ENCODE results near the gene FKBP9.
"Not testable (repeated sequence)": the region's sequence is repeated elsewhere in the genome, so short reads cannot be mapped to it uniquely, and the experiment has no call there.

- TF ChIP-seq CTCF (optimal IDR thresholded peaks at IDR 0.05 in 1 of 3, IDR thresholded peaks at IDR 0.05 in 1 of 3, conservative IDR thresholded peaks at IDR 0.05 in 1 of 3; ENCODE audit: extremely low read depth in 1 of 3, insufficient read depth in 2 of 3, low read length in 3 of 3), result peak in 2 of 3 experiments; percentile 21 to 27
- not testable (repeated sequence) for TF ChIP-seq EZH2 (IDR thresholded peaks at IDR 0.05; ENCODE audit: low read length)
Measured at GRCh38 chr7:32964461-32965159, 7.4 kb downstream of the FKBP9 start.

All from keratinocyte (primary cell).